Regular cardiac myocyte (primary cell): ENCODE measurements around the gene VPS4A. TPM values are rescaled to one million over a fixed set of nuclear protein-coding genes. Genes with fewer than 3 reads are reported as not detected.

ENCODE experiments used
- total RNA-seq: library from RNA; depleted of rRNA; stranded (reverse); fragments of >200 nt; gene quantifications from 2 replicates; pipeline ENCODE4 v1.2.3, GENCODE V29; 2014

Gene VPS4A
- 26.8 and 55.6 TPM in 2 replicates for total RNA-seq

DNA sequence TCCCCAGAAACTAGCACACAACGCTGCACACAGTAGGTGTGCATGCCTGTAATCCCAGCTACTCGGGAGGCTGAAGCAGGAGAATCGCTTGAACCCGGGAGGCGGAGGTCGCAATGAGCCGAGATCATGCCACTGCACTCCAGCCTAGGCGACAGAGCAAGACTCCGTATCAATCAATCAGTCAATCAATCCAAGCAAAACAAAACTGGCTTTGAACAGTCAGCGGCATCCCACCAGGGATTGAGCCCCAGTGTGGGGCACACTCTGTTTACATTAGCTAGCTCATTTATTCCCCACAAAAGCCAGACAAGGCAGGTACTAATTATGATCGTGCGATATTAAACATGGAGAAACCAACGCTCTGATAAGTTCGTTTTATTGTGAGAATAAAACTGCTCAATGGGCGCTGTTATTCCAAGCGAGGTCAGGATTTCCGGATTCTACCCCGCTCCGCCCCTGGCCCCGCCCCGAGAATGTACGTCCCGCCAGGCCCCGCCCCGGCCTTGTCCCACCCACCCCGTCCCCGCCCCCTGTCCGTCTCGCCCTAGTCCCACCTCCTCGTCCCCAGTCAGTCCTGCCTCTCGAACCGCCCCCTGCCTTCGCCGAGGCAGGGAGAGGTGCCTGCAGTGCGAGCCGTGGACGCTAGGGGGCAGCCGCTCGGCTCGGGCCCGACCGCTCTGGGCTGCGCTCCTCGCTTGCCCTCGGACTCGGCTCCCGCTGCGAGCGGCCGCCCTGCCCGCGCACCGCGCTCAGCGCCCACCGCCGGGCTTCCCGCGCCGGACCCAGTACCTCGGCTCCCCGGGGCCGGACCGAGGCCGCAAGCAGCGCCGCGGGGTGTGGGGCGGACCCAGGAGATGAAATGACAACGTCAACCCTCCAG lies at the start of gene VPS4A:
VPS4A (plus strand) TSS at position 698 of the 880 bp plus-strand sequence; CDS start at position 860, 162 bp downstream.

DNA sequence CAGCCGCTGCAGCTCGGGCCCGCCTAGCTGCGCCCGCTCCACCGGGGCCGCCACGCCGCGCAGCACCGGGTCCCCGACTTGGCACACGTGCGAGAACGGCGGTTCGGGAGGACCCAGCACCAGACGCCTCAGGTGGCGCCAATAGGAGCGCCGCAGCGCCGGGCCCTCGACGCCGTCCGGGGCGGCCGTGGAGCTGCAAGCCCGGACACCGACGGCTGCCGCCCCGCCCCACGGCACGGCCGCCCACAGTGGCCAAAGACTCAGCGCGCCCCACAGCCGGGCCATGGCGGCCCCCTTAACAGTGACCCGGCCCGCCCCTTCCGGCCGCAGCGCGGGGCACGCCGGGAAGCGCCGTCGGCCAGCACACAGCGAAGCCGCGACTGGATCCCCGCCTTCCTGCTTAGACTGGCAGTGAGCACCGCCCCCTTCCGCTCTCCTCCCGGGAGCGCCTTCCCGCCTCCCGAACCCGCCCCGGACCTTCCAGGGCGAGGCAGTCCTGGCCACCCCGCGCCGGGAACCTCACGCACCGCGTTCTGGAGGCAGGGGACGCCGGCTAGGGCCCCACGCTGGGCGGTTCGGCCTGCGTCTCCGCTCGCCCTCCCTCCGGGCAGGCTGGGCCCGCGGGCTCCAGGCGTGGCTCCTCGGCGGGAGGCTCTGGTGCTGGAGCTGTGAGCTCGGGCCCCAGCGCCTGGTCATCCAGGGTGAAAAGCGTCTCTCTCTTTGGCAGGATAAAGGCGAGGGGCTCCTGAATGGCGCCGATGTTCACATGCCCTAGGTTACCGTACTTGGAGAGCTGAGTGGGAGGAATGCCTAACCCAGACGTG lies 19.3 kb downstream of the VPS4A start, which contains the start of gene PDF:
PDF (minus strand) TSS at position 303 of the 824 bp plus-strand sequence; CDS start at position 285, 18 bp downstream.

DNA sequence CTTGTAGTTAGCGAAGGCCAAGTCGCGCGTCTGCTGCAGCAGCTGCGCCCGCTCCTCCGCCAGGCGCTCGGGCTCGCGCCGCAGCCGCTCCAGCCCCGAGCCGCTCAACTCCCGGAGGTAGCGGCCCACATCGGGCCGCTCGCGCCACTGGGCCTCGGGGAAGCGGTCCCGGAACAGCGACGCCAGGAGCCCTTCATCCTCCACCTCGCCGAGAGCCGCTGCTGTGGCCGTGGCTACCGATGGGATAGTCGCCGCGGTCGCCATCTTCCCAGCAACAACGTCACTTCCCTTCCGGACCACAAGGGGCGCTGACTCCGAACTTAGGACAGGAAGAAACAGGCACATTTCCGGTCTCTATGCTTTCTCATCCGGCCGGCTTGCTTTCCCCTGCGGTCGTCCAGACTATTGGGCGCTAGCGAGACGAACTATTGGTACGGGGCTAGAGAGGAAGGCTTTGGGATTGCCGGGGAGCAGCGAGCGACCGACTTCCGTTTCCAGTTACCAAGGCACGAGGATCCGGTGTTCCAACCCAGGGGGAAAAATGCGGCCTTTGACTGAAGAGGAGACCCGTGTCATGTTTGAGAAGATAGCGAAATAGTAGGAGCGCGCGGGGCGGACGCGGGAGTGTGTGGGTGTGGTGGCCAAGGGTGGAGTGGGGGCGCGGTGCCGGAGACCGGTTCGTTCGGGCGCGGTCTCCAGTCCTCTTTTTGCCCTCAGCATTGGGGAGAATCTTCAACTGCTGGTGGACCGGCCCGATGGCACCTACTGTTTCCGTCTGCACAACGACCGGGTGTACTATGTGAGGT lies 28.3 kb downstream of the VPS4A start, which contains the start of the genes COG8 and NIP7:
COG8 (minus strand) TSS at position 276 of the 806 bp plus-strand sequence; CDS start at position 264, 12 bp downstream.
NIP7 (plus strand) TSS at position 484 of the 806 bp plus-strand sequence; CDS start at position 542, 58 bp downstream.

DNA sequence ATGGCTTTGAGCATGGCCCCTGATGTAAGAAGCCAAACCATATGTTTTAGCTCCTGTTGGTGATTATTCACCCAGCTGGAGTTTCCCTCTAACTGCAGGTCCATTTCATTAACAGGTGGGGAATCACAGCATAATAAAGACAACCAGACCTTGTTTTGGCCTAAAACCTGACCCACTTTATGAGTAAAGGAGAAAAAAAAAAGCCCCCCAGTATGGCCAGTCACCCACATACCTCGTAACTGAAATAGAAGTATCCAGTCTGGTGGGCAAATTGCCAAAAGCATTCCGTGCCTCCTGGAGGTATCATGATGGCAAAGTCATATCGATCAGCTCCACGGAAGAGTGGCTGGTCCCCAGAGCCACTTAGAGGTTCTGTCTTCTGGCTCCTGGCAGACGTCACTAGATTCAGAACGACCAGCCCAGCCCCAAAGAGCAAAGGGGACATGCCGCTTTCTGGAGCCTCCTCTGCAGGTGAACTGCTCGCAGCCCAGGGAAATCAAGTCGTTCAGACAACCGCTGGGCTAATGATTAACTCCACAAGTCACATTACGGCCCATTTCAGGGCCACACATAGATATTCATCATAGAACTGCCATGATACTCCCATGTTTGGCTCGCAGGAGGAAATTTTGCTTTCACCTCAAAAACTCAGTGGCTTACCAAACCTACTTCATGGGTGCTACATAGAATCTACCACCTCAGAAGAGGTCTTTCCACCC lies 40.3 kb downstream of the VPS4A start, which contains the start of gene TMED6:
TMED6 (minus strand) TSS at position 478 of the 719 bp plus-strand sequence; CDS start at position 445, 33 bp downstream.

Other genes starting within 250 kb of the VPS4A start
- gene HAS3, start 205.7 kb upstream of the VPS4A start, total RNA-seq = 2.7 and 5.6 TPM in 2 replicates
- 42.3 and 46.8 TPM in 2 replicates for gene CHTF8, start 178.8 kb upstream of the VPS4A start, total RNA-seq
- 15.2 and 33.4 TPM in 2 replicates for gene UTP4, start 178.7 kb upstream of the VPS4A start, total RNA-seq
- gene SNTB2, start 124.2 kb upstream of the VPS4A start, total RNA-seq = 27.9 and 35.3 TPM in 2 replicates
- gene PDF, start 19.2 kb downstream of the VPS4A start, total RNA-seq = 6.2 and 15.7 TPM in 2 replicates
- 45.6 and 48.8 TPM in 2 replicates for gene COG8, start 28.2 kb downstream of the VPS4A start, total RNA-seq
- gene NIP7, start 28.4 kb downstream of the VPS4A start, total RNA-seq = 17.5 and 40.5 TPM in 2 replicates
- not detected in 2 replicates for gene TMED6, start 40.4 kb downstream of the VPS4A start, total RNA-seq
- gene TERF2, start 74.7 kb downstream of the VPS4A start, total RNA-seq = 12.4 and 15.7 TPM in 2 replicates
- gene CYB5B, start 113.3 kb downstream of the VPS4A start, total RNA-seq = 56.4 and 79.6 TPM in 2 replicates